ENCODE data around the gene AKAP5.

AKAP5 gene

GRCh38 chr14:64465191-64465822, at the start of gene AKAP5:
Gene AKAP5, plus strand, starts transcription at chr14:64465499. Its CDS starts 2,896 bp downstream, at chr14:64468395.
- DNase-seq: peak; percentile 95

- no peak for DNase-seq
These were observed 48.9 kb upstream of the AKAP5 start for GRCh38 chr14:64416348-64416932.

GRCh38 chr14:64417055-64417770, 48.1 kb upstream of the AKAP5 start:
- DNase-seq: no peak

- no peak for DNase-seq
These were observed 47.6 kb upstream of the AKAP5 start for GRCh38 chr14:64417771-64418125.

- DNase-seq: no peak
These were observed 46.3 kb upstream of the AKAP5 start for GRCh38 chr14:64419003-64419402.

- peak; percentile 49 for DNase-seq
These were observed 44.1 kb upstream of the AKAP5 start for GRCh38 chr14:64421166-64421565.

- DNase-seq: no peak
These were observed 43.3 kb upstream of the AKAP5 start for GRCh38 chr14:64422005-64422404.

GRCh38 chr14:64422756-64423155, 42.5 kb upstream of the AKAP5 start:
- no peak for DNase-seq

GRCh38 chr14:64423987-64424386, 41.3 kb upstream of the AKAP5 start:
- no peak for DNase-seq

- DNase-seq: no peak
These were observed 30.8 kb upstream of the AKAP5 start for GRCh38 chr14:64434528-64434927.

- DNase-seq: no peak
These were observed 27.0 kb upstream of the AKAP5 start for GRCh38 chr14:64438181-64438841.

GRCh38 chr14:64439141-64439540, 26.2 kb upstream of the AKAP5 start:
- no peak for DNase-seq

- no peak for DNase-seq
These were observed 24.8 kb upstream of the AKAP5 start for GRCh38 chr14:64440494-64440893.

- no peak for DNase-seq
These were observed 22.9 kb upstream of the AKAP5 start for GRCh38 chr14:64442300-64442988.

- no peak for DNase-seq
These were observed 21.2 kb upstream of the AKAP5 start for GRCh38 chr14:64444140-64444539.

GRCh38 chr14:64444984-64445845, 20.1 kb upstream of the AKAP5 start:
- peak; percentile 57 for DNase-seq

- DNase-seq: no peak
These were observed 17.2 kb upstream of the AKAP5 start for GRCh38 chr14:64447876-64448670.

GRCh38 chr14:64450255-64450654, 15.0 kb upstream of the AKAP5 start:
- no peak for DNase-seq

GRCh38 chr14:64454671-64455070, 10.6 kb upstream of the AKAP5 start:
- no peak for DNase-seq

- peak; percentile 35 for DNase-seq
These were observed 5.7 kb upstream of the AKAP5 start for GRCh38 chr14:64459405-64460136.

- DNase-seq: no peak
These were observed 4.1 kb upstream of the AKAP5 start for GRCh38 chr14:64461221-64461620.
